C4-2B (cell line): Measurements from ENCODE around the gene SEL1L.

Source experiments
- ZFX ChIP-seq: fragments of 450-650 bp; IDR thresholded peaks from 2 replicates; pipeline ENCODE4 v1.6.1; 2017
- TF ChIP-seq, protein P1 (sequence below): fragments of 450-650 bp; conservative IDR thresholded peaks from 2 replicates; pipeline ENCODE4 v1.5.1; 2017; ENCODE audit warnings: mild to moderate bottlenecking

DNA sequence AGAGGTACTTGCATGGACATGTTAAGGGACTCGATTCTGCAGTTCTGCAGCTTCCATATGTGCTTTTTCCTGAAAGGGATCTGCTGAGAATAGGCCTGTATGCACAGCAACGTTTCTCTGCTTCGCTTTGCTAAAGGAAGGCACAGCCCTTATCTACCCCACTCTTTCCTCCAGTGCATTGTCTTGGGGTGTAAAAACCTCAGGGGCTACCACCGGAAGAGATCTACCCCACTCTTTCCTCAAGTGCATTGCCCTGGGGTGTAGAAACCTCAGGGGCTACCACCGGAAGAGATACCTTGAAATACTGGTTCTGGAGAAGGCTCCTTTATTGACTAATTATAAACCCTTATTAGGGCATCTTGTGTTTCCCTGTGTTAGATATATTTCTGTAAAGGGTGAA is 52.9 kb downstream of the SEL1L start:
- TF ChIP-seq, protein P1, sequence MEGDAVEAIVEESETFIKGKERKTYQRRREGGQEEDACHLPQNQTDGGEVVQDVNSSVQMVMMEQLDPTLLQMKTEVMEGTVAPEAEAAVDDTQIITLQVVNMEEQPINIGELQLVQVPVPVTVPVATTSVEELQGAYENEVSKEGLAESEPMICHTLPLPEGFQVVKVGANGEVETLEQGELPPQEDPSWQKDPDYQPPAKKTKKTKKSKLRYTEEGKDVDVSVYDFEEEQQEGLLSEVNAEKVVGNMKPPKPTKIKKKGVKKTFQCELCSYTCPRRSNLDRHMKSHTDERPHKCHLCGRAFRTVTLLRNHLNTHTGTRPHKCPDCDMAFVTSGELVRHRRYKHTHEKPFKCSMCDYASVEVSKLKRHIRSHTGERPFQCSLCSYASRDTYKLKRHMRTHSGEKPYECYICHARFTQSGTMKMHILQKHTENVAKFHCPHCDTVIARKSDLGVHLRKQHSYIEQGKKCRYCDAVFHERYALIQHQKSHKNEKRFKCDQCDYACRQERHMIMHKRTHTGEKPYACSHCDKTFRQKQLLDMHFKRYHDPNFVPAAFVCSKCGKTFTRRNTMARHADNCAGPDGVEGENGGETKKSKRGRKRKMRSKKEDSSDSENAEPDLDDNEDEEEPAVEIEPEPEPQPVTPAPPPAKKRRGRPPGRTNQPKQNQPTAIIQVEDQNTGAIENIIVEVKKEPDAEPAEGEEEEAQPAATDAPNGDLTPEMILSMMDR = no peak
- TF ChIP-seq ZFX = no peak
